ENCODE data around the gene S100A3. TPM values are rescaled to one million over a fixed set of nuclear protein-coding genes. Genes with fewer than 3 reads are reported as not detected.

S100A3 gene
- total and polyA plus RNA-seq, 2 of the 13 experiments (the other 11 are each of a cell fraction or from before 2014, with no cell fraction given) = 2.5 to 4.5 TPM

- TF ChIP-seq NFAT5 (CRISPR knock-in tag; IDR thresholded peaks at IDR 0.05) (peak; percentile 91; the same call in 1 of the 2 replicates), GFI1 (CRISPR knock-in tag; IDR thresholded peaks at IDR 0.05; ENCODE audit: borderline replicate concordance) (no peak), THYN1 (CRISPR knock-in tag; IDR thresholded peaks at IDR 0.05; ENCODE audit: borderline replicate concordance, low read depth) (no peak), ARID3A (IDR thresholded peaks at IDR 0.05; ENCODE audit: low read depth, low read length) (no peak), ATF2 (CRISPR knock-in tag; IDR thresholded peaks at IDR 0.05) (peak; percentile 64; the same call in 1 of the 2 replicates), NFATC3 (CRISPR knock-in tag; IDR thresholded peaks at IDR 0.05) (no peak), ZNF292 (CRISPR knock-in tag; IDR thresholded peaks at IDR 0.05; ENCODE audit: borderline replicate concordance, low read depth) (0 out of 2 replicates have a peak, but pooled peaks have one; percentile 28), SRY (CRISPR knock-in tag; IDR thresholded peaks at IDR 0.05) (no peak), KDM6A (CRISPR knock-in tag; IDR thresholded peaks at IDR 0.05; ENCODE audit: low read depth) (no peak), GZF1 (CRISPR knock-in tag; IDR thresholded peaks at IDR 0.05) (no peak), ZNF326 (CRISPR knock-in tag; IDR thresholded peaks at IDR 0.05; ENCODE audit: borderline replicate concordance) (no peak), CCAR2 (optimal IDR thresholded peaks at IDR 0.05; ENCODE audit: low read depth, low read length) (no peak)
- TF ChIP-seq, protein P1, sequence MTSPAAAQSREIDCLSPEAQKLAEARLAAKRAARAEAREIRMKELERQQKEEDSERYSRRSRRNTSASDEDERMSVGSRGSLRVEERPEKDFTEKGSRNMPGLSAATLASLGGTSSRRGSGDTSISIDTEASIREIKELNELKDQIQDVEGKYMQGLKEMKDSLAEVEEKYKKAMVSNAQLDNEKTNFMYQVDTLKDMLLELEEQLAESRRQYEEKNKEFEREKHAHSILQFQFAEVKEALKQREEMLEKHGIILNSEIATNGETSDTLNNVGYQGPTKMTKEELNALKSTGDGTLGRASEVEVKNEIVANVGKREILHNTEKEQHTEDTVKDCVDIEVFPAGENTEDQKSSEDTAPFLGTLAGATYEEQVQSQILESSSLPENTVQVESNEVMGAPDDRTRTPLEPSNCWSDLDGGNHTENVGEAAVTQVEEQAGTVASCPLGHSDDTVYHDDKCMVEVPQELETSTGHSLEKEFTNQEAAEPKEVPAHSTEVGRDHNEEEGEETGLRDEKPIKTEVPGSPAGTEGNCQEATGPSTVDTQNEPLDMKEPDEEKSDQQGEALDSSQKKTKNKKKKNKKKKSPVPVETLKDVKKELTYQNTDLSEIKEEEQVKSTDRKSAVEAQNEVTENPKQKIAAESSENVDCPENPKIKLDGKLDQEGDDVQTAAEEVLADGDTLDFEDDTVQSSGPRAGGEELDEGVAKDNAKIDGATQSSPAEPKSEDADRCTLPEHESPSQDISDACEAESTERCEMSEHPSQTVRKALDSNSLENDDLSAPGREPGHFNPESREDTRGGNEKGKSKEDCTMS (CRISPR knock-in tag; conservative IDR thresholded peaks at IDR 0.05) = no peak
- TF ChIP-seq, protein P2, sequence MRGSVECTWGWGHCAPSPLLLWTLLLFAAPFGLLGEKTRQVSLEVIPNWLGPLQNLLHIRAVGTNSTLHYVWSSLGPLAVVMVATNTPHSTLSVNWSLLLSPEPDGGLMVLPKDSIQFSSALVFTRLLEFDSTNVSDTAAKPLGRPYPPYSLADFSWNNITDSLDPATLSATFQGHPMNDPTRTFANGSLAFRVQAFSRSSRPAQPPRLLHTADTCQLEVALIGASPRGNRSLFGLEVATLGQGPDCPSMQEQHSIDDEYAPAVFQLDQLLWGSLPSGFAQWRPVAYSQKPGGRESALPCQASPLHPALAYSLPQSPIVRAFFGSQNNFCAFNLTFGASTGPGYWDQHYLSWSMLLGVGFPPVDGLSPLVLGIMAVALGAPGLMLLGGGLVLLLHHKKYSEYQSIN (CRISPR knock-in tag; IDR thresholded peaks at IDR 0.05; ENCODE audit: borderline replicate concordance) = no peak
Measured at GRCh38 chr1:153545067-153546055, 3.7 kb downstream of the S100A3 start, which contains the start of gene S100A4 (continued).

All from HepG2 (cell line).